Measurements from ENCODE around the gene MARCHF4. TPM values are rescaled to one million over a fixed set of nuclear protein-coding genes. Genes with fewer than 3 reads are reported as not detected.

MARCHF4 gene
- total and polyA plus RNA-seq, 2 of the 8 experiments (the other 6 are each of a cell fraction or from before 2014, with no cell fraction given) = 1.9 to 2.9 TPM

DNA sequence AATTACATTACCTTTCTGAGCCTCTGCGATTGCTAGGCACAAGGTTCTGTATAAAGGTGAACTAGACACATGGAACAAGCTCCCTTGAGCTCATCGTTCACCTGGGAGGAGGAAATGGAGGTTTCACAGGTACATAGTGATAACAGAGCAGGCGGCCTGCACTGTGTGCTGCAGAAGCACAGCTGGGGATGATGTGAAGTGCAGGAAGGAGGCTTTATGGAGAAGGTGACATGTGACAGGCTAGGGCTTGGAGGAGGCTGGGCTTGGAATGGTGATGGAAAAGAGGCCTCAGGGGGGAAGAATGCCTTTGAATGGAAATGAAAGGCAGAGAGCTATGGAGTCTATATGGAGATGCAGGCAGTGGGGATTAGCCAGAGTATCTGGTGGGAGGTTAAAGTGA is 22.9 kb downstream of the MARCHF4 start (continued):
- 0 out of 2 replicates have a peak, but pooled peaks have one; percentile 13 for TF ChIP-seq TCF12 (IDR thresholded peaks at IDR 0.05; ENCODE audit: low read depth, low read length)

Measured in H1 (cell line).